HepG2 (cell line): ENCODE results near the gene VGF. TPM values are rescaled to one million over a fixed set of nuclear protein-coding genes. Genes with fewer than 3 reads are reported as not detected.

Experiments
- CREB1 ChIP-seq, 2 experiments: fragments of 450-650 bp in 1 of 2; IDR thresholded peaks; 2 replicates each; pipeline ENCODE4 v1.6.1; 2016 to 2017; ENCODE audit warnings: control low read depth in 1 of 2, mild to moderate bottlenecking in 1 of 2, missing compliant biosample characterization in 1 of 2, missing genetic modification characterization in 1 of 2
- KAT7 ChIP-seq: IDR thresholded peaks from 2 replicates; pipeline ENCODE4 v1.6.1; 2018; ENCODE audit warnings: borderline replicate concordance, missing compliant biosample characterization
- KDM5B ChIP-seq: sonication (generic); formaldehyde crosslinking; IDR thresholded peaks from 2 replicates; pipeline ENCODE4 v1.4.0; 2020; ENCODE audit warnings: missing genetic modification reagents, mild to moderate bottlenecking, borderline replicate concordance
- MTERF4 ChIP-seq: sonication (generic); formaldehyde crosslinking; IDR thresholded peaks from 2 replicates; pipeline ENCODE4 v1.8.0; 2023; ENCODE audit warnings: mild to moderate bottlenecking, missing genetic modification reagents
- NFYB ChIP-seq: sonication (generic); formaldehyde crosslinking; IDR thresholded peaks from 2 replicates; pipeline ENCODE4 v1.4.0; 2020; ENCODE audit warnings: missing genetic modification reagents
- NKX3-1 ChIP-seq: sonication (generic); formaldehyde crosslinking; IDR thresholded peaks from 2 replicates; pipeline ENCODE4 v1.5.0; 2020; ENCODE audit warnings: missing genetic modification reagents
- SNAI1 ChIP-seq: sonication (generic); formaldehyde crosslinking; IDR thresholded peaks from 2 replicates; pipeline ENCODE4 v1.5.0; 2020; ENCODE audit warnings: mild to moderate bottlenecking, missing genetic modification reagents, borderline replicate concordance
- SP4 ChIP-seq: sonication (generic); formaldehyde crosslinking; IDR thresholded peaks from 2 replicates; pipeline ENCODE4 v1.8.1; 2023; ENCODE audit warnings: mild to moderate bottlenecking, missing genetic modification reagents
- TAF1 ChIP-seq: sonication (generic); formaldehyde crosslinking; IDR thresholded peaks from 2 replicates; pipeline ENCODE4 v1.4.0; 2020; ENCODE audit warnings: missing genetic modification reagents
- ZBTB37 ChIP-seq: sonication (generic); formaldehyde crosslinking; IDR thresholded peaks from 2 replicates; pipeline ENCODE4 v1.4.0; 2020; ENCODE audit warnings: mild to moderate bottlenecking, missing genetic modification reagents
- ZFYVE20 ChIP-seq: sonication (generic); formaldehyde crosslinking; IDR thresholded peaks from 2 replicates; pipeline ENCODE4 v1.8.0; 2023; ENCODE audit warnings: low read depth, mild to moderate bottlenecking, moderate library complexity, missing genetic modification reagents, borderline replicate concordance
- ZNF121 ChIP-seq: sonication (generic); formaldehyde crosslinking; IDR thresholded peaks from 2 replicates; pipeline ENCODE4 v1.5.0; 2020; ENCODE audit warnings: mild to moderate bottlenecking, missing genetic modification reagents
- ZNF160 ChIP-seq: sonication (generic); formaldehyde crosslinking; IDR thresholded peaks from 2 replicates; pipeline ENCODE4 v1.8.0; 2022; ENCODE audit warnings: mild to moderate bottlenecking, inconsistent platforms, missing genetic modification reagents
- ZNF326 ChIP-seq: sonication (generic); formaldehyde crosslinking; IDR thresholded peaks from 2 replicates; pipeline ENCODE4 v1.4.0; 2020; ENCODE audit warnings: missing genetic modification reagents, borderline replicate concordance
- ZNF546 ChIP-seq: sonication (generic); formaldehyde crosslinking; conservative IDR thresholded peaks from 2 replicates; pipeline ENCODE4 v1.8.1; 2023; ENCODE audit warnings: mild to moderate bottlenecking, missing genetic modification reagents
- ZNF644 ChIP-seq: IDR thresholded peaks from 2 replicates; pipeline ENCODE4 v1.6.1; 2016; ENCODE audit warnings: low read depth
- ZNF674 ChIP-seq: sonication (generic); formaldehyde crosslinking; IDR thresholded peaks from 2 replicates; pipeline ENCODE4 v1.5.0; 2020; ENCODE audit warnings: low read depth, mild to moderate bottlenecking, missing genetic modification reagents
- polyA plus RNA-seq, 8 experiments: library from polyadenylated mRNA; depleted of rRNA in 3 of 8; stranded (reverse) in 7 of 8; unstranded in 1 of 8; fragments of >200 nt; fragmentation: Illumina TruSeq in 4 of 8; extraction: Trizol in 4 of 8; gene quantifications; 2 replicates each; pipeline versions ENCODE4 v1.2.1 to v1.2.3, GENCODE V29; 2011 to 2016; ENCODE audit warnings: low read depth in 4 of 8, missing spikeins in 1 of 8, mixed read lengths in 1 of 8; ENCODE audit not compliant: insufficient read depth in 1 of 8
- total RNA-seq, 5 experiments: library from RNA; depleted of rRNA; stranded (reverse); fragments of >200 nt; fragmentation: Illumina TruSeq; extraction: Trizol; gene quantifications; 2 replicates each; pipeline ENCODE4 v1.2.3, GENCODE V29; 2016; ENCODE audit warnings: low read depth in 1 of 5
- TF ChIP-seq, protein P1 (sequence below): sonication (generic); formaldehyde crosslinking; IDR thresholded peaks from 2 replicates; pipeline ENCODE4 v1.4.0; 2020; ENCODE audit warnings: mild to moderate bottlenecking, missing genetic modification reagents

Gene VGF
- total and polyA plus RNA-seq, 2 of the 13 experiments (the other 11 are each of a cell fraction or from before 2014, with no cell fraction given) = 0.12 to 0.46 TPM

GRCh38 chr7:101201695-101202602 lies 36.6 kb upstream of the VGF start (continued):
- TF ChIP-seq, protein P1, sequence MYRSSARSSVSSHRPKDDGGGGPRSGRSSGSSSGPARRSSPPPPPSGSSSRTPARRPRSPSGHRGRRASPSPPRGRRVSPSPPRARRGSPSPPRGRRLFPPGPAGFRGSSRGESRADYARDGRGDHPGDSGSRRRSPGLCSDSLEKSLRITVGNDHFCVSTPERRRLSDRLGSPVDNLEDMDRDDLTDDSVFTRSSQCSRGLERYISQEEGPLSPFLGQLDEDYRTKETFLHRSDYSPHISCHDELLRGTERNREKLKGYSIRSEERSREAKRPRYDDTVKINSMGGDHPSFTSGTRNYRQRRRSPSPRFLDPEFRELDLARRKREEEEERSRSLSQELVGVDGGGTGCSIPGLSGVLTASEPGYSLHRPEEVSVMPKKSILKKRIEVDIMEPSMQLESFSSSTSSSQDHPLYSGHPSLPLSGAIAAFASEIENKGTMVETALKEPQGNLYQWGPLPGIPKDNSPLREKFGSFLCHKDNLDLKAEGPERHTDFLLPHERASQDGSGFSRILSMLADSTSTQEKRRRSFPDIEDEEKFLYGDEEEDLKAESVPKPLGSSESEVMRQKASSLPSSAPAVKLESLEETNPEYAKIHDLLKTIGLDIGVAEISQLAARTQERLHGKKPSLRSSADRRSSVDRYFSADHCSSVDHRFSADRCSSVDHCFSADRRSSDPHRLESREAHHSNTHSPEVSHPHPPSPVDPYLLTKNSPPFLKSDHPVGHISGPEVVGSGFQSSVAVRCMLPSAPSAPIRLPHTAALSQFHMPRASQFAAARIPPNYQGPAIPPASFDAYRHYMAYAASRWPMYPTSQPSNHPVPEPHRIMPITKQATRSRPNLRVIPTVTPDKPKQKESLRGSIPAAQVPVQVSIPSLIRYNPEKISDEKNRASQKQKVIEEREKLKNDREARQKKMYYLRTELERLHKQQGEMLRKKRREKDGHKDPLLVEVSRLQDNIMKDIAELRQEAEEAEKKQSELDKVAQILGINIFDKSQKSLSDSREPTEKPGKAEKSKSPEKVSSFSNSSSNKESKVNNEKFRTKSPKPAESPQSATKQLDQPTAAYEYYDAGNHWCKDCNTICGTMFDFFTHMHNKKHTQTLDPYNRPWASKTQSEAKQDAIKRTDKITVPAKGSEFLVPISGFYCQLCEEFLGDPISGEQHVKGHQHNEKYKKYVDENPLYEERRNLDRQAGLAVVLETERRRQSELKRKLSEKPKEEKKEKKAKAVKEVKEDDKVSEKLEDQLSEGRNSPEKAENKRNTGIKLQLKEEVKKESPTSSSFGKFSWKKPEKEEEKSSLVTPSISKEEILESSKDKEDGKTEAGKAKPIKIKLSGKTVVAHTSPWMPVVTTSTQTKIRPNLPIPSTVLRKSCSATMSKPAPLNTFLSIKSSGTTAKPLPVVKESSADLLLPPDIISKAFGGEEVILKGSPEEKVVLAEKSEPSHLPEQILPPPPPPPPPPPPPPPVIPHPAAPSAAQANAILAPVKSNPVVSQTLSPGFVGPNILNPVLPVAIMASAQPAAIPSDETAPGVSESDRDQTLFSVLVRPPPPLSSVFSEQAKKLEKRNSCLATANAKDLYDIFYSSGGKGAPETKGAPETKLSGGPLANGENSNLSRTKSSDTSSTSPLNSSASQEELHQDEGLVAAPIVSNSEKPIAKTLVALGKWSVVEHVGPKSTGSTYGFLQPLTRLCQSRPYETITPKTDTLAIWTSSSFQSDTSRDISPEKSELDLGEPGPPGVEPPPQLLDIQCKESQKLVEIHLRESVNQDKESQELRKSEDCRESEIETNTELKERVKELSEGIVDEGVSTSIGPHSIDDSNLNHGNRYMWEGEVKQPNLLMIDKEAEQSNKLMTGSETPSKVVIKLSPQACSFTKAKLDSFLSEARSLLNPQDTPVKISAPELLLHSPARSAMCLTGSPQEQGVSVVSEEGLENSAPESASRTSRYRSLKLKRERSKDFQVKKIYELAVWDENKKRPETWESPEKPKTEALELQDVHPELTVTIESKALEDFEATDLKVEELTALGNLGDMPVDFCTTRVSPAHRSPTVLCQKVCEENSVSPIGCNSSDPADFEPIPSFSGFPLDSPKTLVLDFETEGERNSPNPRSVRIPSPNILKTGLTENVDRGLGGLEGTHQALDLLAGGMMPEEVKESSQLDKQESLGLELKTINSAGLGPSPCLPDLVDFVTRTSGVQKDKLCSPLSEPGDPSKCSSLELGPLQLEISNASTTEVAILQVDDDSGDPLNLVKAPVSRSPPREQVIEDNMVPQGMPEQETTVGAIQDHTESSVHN (CRISPR knock-in tag) = no peak
- TF ChIP-seq NFYB (CRISPR knock-in tag) = no peak
- TF ChIP-seq ZNF644 (CRISPR knock-in tag) = no peak
- no peak for TF ChIP-seq ZNF326
- TF ChIP-seq MTERF4 (CRISPR knock-in tag) = peak; percentile 96
- TF ChIP-seq SNAI1 (CRISPR knock-in tag) = 0 out of 2 replicates have a peak, but pooled peaks have one; percentile 59
- no peak for TF ChIP-seq CREB1 (IDR thresholded peaks at IDR 0.05)
- no peak for TF ChIP-seq CREB1 (CRISPR knock-in tag; IDR thresholded peaks at IDR 0.05)
- peak; percentile 77 for TF ChIP-seq TAF1 (CRISPR knock-in tag)
- peak; percentile 48; the same call in 1 of the 2 replicates for TF ChIP-seq SP4
- no peak for TF ChIP-seq ZBTB37 (CRISPR knock-in tag)
- no peak for TF ChIP-seq KAT7 (CRISPR knock-in tag)
- TF ChIP-seq ZNF160 (CRISPR knock-in tag) = no peak
- no peak for TF ChIP-seq NKX3-1 (CRISPR knock-in tag)
- 0 out of 2 replicates have a peak, but pooled peaks have one; percentile 23 for TF ChIP-seq ZNF546
- peak; percentile 79 for TF ChIP-seq KDM5B
- no peak for TF ChIP-seq ZNF674 (CRISPR knock-in tag)
- peak; percentile 64; the same call in 1 of the 2 replicates for TF ChIP-seq ZNF121 (CRISPR knock-in tag)
- TF ChIP-seq ZFYVE20 (CRISPR knock-in tag) = no peak
